ENCODE results near the gene LAYN.

The LAYN gene

GRCh38 chr11:111562692-111563389 is 22.3 kb downstream of the LAYN start:
- no peak for DNase-seq

- DNase-seq: peak; percentile 42
Measured at GRCh38 chr11:111565114-111565720, 24.7 kb downstream of the LAYN start.

- DNase-seq: no peak
Measured at GRCh38 chr11:111566324-111566723, 25.8 kb downstream of the LAYN start.

- DNase-seq: no peak
Measured at GRCh38 chr11:111569476-111569875, 29.0 kb downstream of the LAYN start.

GRCh38 chr11:111570796-111571195 is 30.3 kb downstream of the LAYN start:
- no peak for DNase-seq

GRCh38 chr11:111571829-111572501 is 31.4 kb downstream of the LAYN start:
- no peak for DNase-seq

- DNase-seq: no peak
Measured at GRCh38 chr11:111572581-111572980, 32.1 kb downstream of the LAYN start.

- no peak for DNase-seq
Measured at GRCh38 chr11:111573821-111574249, 33.3 kb downstream of the LAYN start.

GRCh38 chr11:111574373-111575225 is 34.1 kb downstream of the LAYN start:
- DNase-seq: no peak

GRCh38 chr11:111575740-111576139 is 35.2 kb downstream of the LAYN start:
- DNase-seq: no peak

- DNase-seq: no peak
Measured at GRCh38 chr11:111577821-111578220, 37.3 kb downstream of the LAYN start.

- DNase-seq: no peak
Measured at GRCh38 chr11:111581341-111581740, 40.8 kb downstream of the LAYN start.

- no peak for DNase-seq
Measured at GRCh38 chr11:111582163-111582562, 41.6 kb downstream of the LAYN start.

GRCh38 chr11:111582881-111583280 is 42.4 kb downstream of the LAYN start:
- no peak for DNase-seq

- no peak for DNase-seq
Measured at GRCh38 chr11:111585371-111585770, 44.9 kb downstream of the LAYN start.

- peak; percentile 39 for DNase-seq
Measured at GRCh38 chr11:111586388-111586831, 45.9 kb downstream of the LAYN start.

- no peak for DNase-seq
Measured at GRCh38 chr11:111589114-111589513, 48.6 kb downstream of the LAYN start.

- no peak for DNase-seq
Measured at GRCh38 chr11:111589886-111590499, 49.5 kb downstream of the LAYN start.

- DNase-seq: no peak
Measured at GRCh38 chr11:111591187-111591960, 50.9 kb downstream of the LAYN start.

GRCh38 chr11:111592491-111592890 is 52.0 kb downstream of the LAYN start:
- no peak for DNase-seq

- no peak for DNase-seq
Measured at GRCh38 chr11:111596319-111596718, 55.8 kb downstream of the LAYN start.

GRCh38 chr11:111598148-111598547 is 57.6 kb downstream of the LAYN start:
- no peak for DNase-seq

Data from T-helper 9 cell (primary cell).